22Rv1 (cell line): ENCODE results near the gene LRP2BP.

ENCODE experiments used
- CTCF ChIP-seq: fragments of 450-650 bp; IDR thresholded peaks from 2 replicates; pipeline ENCODE4 v1.5.1; 2017; ENCODE audit warnings: mild to moderate bottlenecking
- ZFX ChIP-seq: fragments of 450-650 bp; IDR thresholded peaks from 2 replicates; pipeline ENCODE4 v1.6.1; 2017; ENCODE audit warnings: antibody characterized with exemption, borderline replicate concordance

GRCh38 chr4:185344743-185345538, 50.8 kb downstream of the LRP2BP start:
- TF ChIP-seq CTCF (no peak), ZFX (no peak)
